Panc1 (cell line): ENCODE measurements around the gene RGS4. TPM values are rescaled to one million over a fixed set of nuclear protein-coding genes. Genes with fewer than 3 reads are reported as not detected.

Experiments
- ATAC-seq: fragments of 200-7000 bp; cut with Tn5 transposase; 2 replicates; pipeline ENCODE4 v1.9.1; 2020; ENCODE audit warnings: mild to moderate bottlenecking, moderate library complexity
- BruUV-seq: library from RNA; stranded (reverse); fragments of 400-500 nt; replicated peaks from 2 replicates; lab custom pipeline; 2021; lab: Mats Ljungman, UMichigan
- CTCF ChIA-PET: fragments of 300-600 bp; sonication (Branson Sonifier 250); formaldehyde crosslinking; loops from one replicate; lab custom pipeline; 2022; ENCODE audit warnings: antibody characterized with exemption; lab: Charles Lee
- POLR2A ChIA-PET: fragments of 300-600 bp; sonication (Branson Sonifier 250); formaldehyde crosslinking; loops from one replicate; lab custom pipeline; 2022; ENCODE audit warnings: antibody characterized with exemption; lab: Charles Lee
- DNase-seq: peaks from one replicate; pipeline ENCODE4 v3.0.0-alpha.2; 2010; ENCODE audit warnings: low read depth, low spot score
- H3K27ac ChIP-seq: 2 replicates; pipeline ENCODE4 v1.5.1; 2011; ENCODE audit warnings: mild to moderate bottlenecking, low read length, inconsistent platforms
- H3K27me3 ChIP-seq: fragments of 200-500 bp; sonication (Bioruptor generic); 2 replicates; pipeline ENCODE4 v1.6.0; 2014; ENCODE audit warnings: low read length, inconsistent platforms; ENCODE audit not compliant: control insufficient read depth, insufficient read depth
- H3K36me3 ChIP-seq: fragments of 200-500 bp; sonication (Bioruptor generic); 2 replicates; pipeline ENCODE4 v1.5.1; 2014; ENCODE audit warnings: inconsistent platforms, mild to moderate bottlenecking, low read length, moderate library complexity; ENCODE audit not compliant: control insufficient read depth, insufficient read depth
- H3K4me1 ChIP-seq: 2 replicates; pipeline ENCODE4 v1.5.1; 2011; ENCODE audit warnings: inconsistent platforms, mild to moderate bottlenecking, low read length, moderate library complexity; ENCODE audit not compliant: control insufficient read depth, insufficient read depth
- H3K4me3 ChIP-seq, 2 experiments: 2 replicates each; pipeline ENCODE4 v1.5.1; 2011 to 2012; ENCODE audit warnings: low read depth in 2 of 2, low read length in 2 of 2, mild to moderate bottlenecking in 2 of 2, inconsistent platforms in 1 of 2, moderate library complexity in 1 of 2
- H3K9me3 ChIP-seq: fragments of 200-500 bp; sonication (Bioruptor generic); 2 replicates; pipeline ENCODE4 v1.5.1; 2014; ENCODE audit warnings: low read depth, mild to moderate bottlenecking, inconsistent platforms, low read length, moderate library complexity; ENCODE audit not compliant: control insufficient read depth, insufficient read depth
- CTCF ChIP-seq: fragments of 450-650 bp; IDR thresholded peaks from 2 replicates; pipeline ENCODE4 v1.5.1; 2017; ENCODE audit warnings: mild to moderate bottlenecking
- POLR2AphosphoS5 ChIP-seq: IDR thresholded peaks from 2 replicates; pipeline ENCODE4 v1.6.1; 2012; ENCODE audit warnings: mild to moderate bottlenecking, low read depth, low read length, moderate library complexity
- REST ChIP-seq, 2 experiments: IDR thresholded peaks; 2 replicates each; pipeline ENCODE4 v1.6.1; 2011 to 2012; ENCODE audit warnings: low read depth in 2 of 2, control low read depth in 1 of 2, low read length in 1 of 2, mild to moderate bottlenecking in 1 of 2, moderate library complexity in 1 of 2; ENCODE audit not compliant: insufficient read depth in 1 of 2
- SIN3A ChIP-seq: IDR thresholded peaks from 2 replicates; pipeline ENCODE4 v1.6.1; 2012; ENCODE audit warnings: low read depth, mild to moderate bottlenecking, low read length, moderate library complexity, borderline replicate concordance; ENCODE audit not compliant: insufficient read depth
- TCF7L2 ChIP-seq: IDR thresholded peaks from 2 replicates; pipeline ENCODE4 v1.6.1; 2011; ENCODE audit warnings: mild to moderate bottlenecking, low read depth, low read length, inconsistent platforms
- in situ Hi-C: cut with HindIII; loops from 2 replicates; pipeline ENCODE4 v1.10.0; 2016; ENCODE audit warnings: low sequenced_read_pairs, low pct_unique_long_range_greater_than_20kb
- intact Hi-C: fragments of 100-400 bp; cut with micrococcal nuclease; formaldehyde crosslinking; loops from one replicate; pipeline ENCODE4 v1.10.0; 2022; ENCODE audit not compliant: unreplicated experiment
- total RNA-seq: library from RNA; stranded (reverse); gene quantifications from one replicate; pipeline ENCODE4 v1.2.1, GENCODE V29; 2021; ENCODE audit not compliant: unreplicated experiment

Gene RGS4
- total RNA-seq, 1 experiment from 2014 or later, result 0.26 TPM

GRCh38 chr1:163038928-163039706 is 30.0 kb upstream of the RGS4 start:
- no peak overlapping the region for H3K27ac ChIP-seq
- H3K9me3 ChIP-seq, result no peaks in the 10 kb centered on the region
- POLR2A ChIA-PET, result no interaction called here
- no peak overlapping the region for H3K4me3 ChIP-seq
- no peaks in the 10 kb centered on the region for H3K27me3 ChIP-seq
- DNase-seq (no peak), ATAC-seq (no peak)
- H3K36me3 ChIP-seq, result no peaks in the 10 kb centered on the region
- intact Hi-C loops (no loop called here), in situ Hi-C loops (no loop called here)
- CTCF ChIA-PET, result no interaction called here
- TF ChIP-seq SIN3A (no peak), POLR2AphosphoS5 (no peak), REST (IDR thresholded peaks at IDR 0.05; ENCODE audit: insufficient read depth in 1 of 2, low read depth in 2 of 2, low read length in 1 of 2) (no peak), CTCF (no peak), TCF7L2 (no peak)
- no peaks in the 10 kb centered on the region for H3K4me1 ChIP-seq
- no TSS peak for BruUV-seq

GRCh38 chr1:163039707-163040093 is 29.5 kb upstream of the RGS4 start:
- no TSS peak for BruUV-seq
- H3K27me3 ChIP-seq, result no peaks in the 10 kb centered on the region
- H3K36me3 ChIP-seq, result no peaks in the 10 kb centered on the region
- DNase-seq, result no peak
- ChIA-PET CTCF (no interaction called here), POLR2A (no interaction called here)
- in situ Hi-C loops, result no loop called here
- intact Hi-C loops, result no loop called here
- H3K9me3 ChIP-seq, result no peaks in the 10 kb centered on the region
- ATAC-seq, result no peak
- no peak for TF ChIP-seq POLR2AphosphoS5
- no peak for TF ChIP-seq REST (IDR thresholded peaks at IDR 0.05; ENCODE audit: insufficient read depth in 1 of 2, low read depth in 2 of 2, low read length in 1 of 2)
- no peak for TF ChIP-seq CTCF
- TF ChIP-seq SIN3A, result no peak
- TF ChIP-seq TCF7L2, result no peak
- no peak overlapping the region for H3K4me3 ChIP-seq
- no peak overlapping the region for H3K27ac ChIP-seq
- H3K4me1 ChIP-seq, result no peaks in the 10 kb centered on the region
